Activated naive CD4-positive, alpha-beta T cell treated with Interleukin-2 at 50 U/mL for 16 hours (primary cell): ENCODE results near the gene SPEG.

ENCODE experiments used
- DNase-seq: peaks from one replicate; pipeline ENCODE4 v3.0.0-alpha.2; 2020

SPEG gene

GRCh38 chr2:219482674-219483405 is 48.2 kb downstream of the SPEG start:
- no peak for DNase-seq

GRCh38 chr2:219483451-219484342 is 49.1 kb downstream of the SPEG start:
- DNase-seq: no peak

GRCh38 chr2:219484343-219485200 is 49.9 kb downstream of the SPEG start:
- no peak for DNase-seq

GRCh38 chr2:219485201-219485580 is 50.5 kb downstream of the SPEG start:
- DNase-seq: no peak

GRCh38 chr2:219486380-219486959 is 51.8 kb downstream of the SPEG start:
- no peak for DNase-seq

- DNase-seq: no peak
Observed at GRCh38 chr2:219488149-219488843, 53.7 kb downstream of the SPEG start.

- DNase-seq: no peak
Observed at GRCh38 chr2:219488844-219489194, 54.2 kb downstream of the SPEG start.

GRCh38 chr2:219489315-219489714 is 54.7 kb downstream of the SPEG start:
- no peak for DNase-seq

- no peak for DNase-seq
Observed at GRCh38 chr2:219490186-219490585, 55.5 kb downstream of the SPEG start.

- no peak for DNase-seq
Observed at GRCh38 chr2:219490600-219491130, 56.0 kb downstream of the SPEG start.

- no peak for DNase-seq
Observed at GRCh38 chr2:219491278-219491963, 56.8 kb downstream of the SPEG start.

- DNase-seq: no peak
Observed at GRCh38 chr2:219492575-219492974, 57.9 kb downstream of the SPEG start.

- DNase-seq: no peak
Observed at GRCh38 chr2:219493086-219493485, 58.4 kb downstream of the SPEG start.

GRCh38 chr2:219494952-219495530 is 60.4 kb downstream of the SPEG start:
- no peak for DNase-seq

GRCh38 chr2:219495531-219496122 is 61.0 kb downstream of the SPEG start:
- DNase-seq: peak; percentile 59

- DNase-seq: no peak
Observed at GRCh38 chr2:219496247-219496824, 61.7 kb downstream of the SPEG start.

GRCh38 chr2:219496825-219497494 is 62.3 kb downstream of the SPEG start:
- DNase-seq: no peak

- DNase-seq: peak; percentile 38
Observed at GRCh38 chr2:219497495-219498279, 63.0 kb downstream of the SPEG start.
